ENCODE measurements around the gene LUZP2. TPM values are rescaled to one million over a fixed set of nuclear protein-coding genes. Genes with fewer than 3 reads are reported as not detected.
"Not testable (repeated sequence)": the region's sequence is repeated elsewhere in the genome, so short reads cannot be mapped to it uniquely, and the experiment has no call there.

LUZP2 gene
- total RNA-seq, 2 donors from 2014 or later = 0.28 to 1.0 TPM

- intact Hi-C loops (cut with DNase I) = no loop called here
- no peak for DNase-seq (ENCODE audit: low spot score)
These were observed 373.2 kb downstream of the LUZP2 start for GRCh38 chr11:24870048-24870447.

GRCh38 chr11:24872186-24872585 lies 375.3 kb downstream of the LUZP2 start:
- DNase-seq (ENCODE audit: low spot score) = no peak
- intact Hi-C loops (cut with DNase I) = no loop called here

DNA sequence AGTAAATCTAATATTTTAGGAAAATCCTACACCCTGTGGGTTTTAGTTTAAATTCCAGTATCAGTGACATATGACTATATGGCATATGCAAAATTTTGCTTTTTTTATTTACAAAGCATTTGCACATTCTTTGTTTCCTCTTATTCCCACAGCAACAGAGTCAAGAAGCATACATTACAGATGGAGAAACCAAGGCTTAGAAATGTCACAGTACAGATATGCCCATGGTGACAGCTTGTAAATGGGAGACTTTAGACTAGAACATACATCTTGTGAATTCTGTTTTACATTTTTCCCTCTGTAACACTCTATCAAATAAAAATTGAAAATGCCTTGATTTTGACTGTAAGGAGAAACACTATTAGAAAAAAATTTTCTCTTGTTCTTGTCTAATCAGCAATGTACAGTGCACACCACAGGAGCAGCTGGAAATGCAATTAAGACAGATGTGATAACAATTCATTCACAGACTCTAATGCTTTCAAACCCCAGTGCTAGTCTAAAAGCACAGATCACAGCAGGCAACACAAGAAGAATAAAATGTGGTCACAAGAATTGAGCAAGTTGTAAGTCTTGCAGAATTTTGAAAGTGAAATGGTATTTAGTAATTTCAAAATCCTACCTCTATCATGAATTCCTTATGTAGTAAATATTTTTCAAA lies 375.9 kb downstream of the LUZP2 start:
- no peak for DNase-seq (ENCODE audit: low spot score)
- intact Hi-C loops (cut with DNase I) = no loop called here

DNA sequence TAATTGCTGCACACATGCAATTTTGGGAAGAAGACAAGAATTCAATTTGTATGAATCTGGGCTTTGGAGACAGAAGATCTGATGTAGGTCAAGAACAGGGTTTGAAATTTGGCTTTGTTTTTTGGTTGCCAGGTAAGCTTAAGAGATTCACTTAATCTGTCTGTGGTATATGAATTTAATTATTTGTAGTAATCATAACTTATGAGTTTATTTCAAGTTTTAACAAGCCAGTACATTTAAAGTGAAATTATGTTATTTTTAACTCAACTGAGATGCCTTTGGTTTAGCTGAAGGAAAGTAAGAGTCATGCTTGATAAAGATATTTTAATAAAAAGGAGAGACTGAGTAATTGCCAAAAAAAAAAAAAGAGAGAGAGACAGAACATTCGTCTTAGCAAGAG lies 384.1 kb downstream of the LUZP2 start:
- intact Hi-C loops (cut with DNase I) = no loop called here
- no peak for DNase-seq (ENCODE audit: low spot score)

- DNase-seq (ENCODE audit: low spot score) = no peak
- intact Hi-C loops (cut with DNase I) = no loop called here
These were observed 388.8 kb downstream of the LUZP2 start for GRCh38 chr11:24885580-24886173.

GRCh38 chr11:24886880-24887619 lies 390.2 kb downstream of the LUZP2 start:
- intact Hi-C loops (cut with DNase I) = no loop called here
- no peak for DNase-seq (ENCODE audit: low spot score)

DNA sequence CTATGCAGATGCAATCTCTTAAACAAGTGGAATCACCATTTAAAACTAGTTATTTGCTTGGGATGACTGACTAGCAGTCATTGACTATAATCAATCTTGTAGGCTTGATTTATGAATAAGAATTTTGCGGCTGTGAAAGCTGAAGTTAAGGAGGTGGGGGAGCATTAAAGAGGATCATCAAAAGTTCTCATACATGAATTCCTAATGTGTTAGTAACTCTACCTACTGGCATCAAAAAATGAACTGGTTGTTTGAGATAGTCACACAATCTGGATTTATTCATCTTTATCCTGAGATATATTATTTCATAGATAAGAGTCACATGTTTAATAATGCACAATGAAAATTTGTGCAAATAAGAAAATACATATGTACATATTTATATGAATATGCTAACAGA lies 393.6 kb downstream of the LUZP2 start:
- DNase-seq (ENCODE audit: low spot score) = no peak
- intact Hi-C loops (cut with DNase I) = no loop called here

DNA sequence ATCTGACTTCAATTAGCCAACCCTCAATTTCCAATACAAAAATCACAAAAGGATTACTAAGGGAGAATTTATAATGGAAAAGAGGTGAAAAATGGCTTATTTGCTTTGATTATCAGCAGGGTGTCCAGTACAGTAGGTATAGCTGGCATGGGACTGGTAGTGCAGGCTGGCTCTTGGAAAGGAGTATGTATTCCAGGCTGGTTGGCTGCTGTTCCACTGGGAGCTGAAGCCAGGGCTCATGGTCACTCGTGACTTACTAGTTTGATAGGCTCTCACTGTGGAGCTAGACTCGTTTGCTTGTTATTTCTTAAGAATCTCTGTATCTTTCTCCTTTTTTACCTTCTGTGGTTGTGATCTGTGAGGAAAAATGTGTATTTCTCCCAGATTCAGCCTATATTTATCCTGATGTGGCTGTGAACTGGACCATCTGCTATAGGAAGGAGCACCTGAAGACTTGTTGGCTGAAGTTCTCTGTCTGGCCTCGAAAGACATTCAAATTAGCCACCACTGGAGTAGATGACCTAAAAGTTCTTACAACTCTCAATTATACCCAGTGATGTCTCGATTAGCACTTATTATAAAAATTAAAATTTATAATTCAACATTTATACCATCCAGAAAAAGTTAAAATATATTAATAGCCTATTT lies 395.1 kb downstream of the LUZP2 start:
- DNase-seq (ENCODE audit: low spot score); intact Hi-C loops (cut with DNase I): not testable (repeated sequence)

DNA sequence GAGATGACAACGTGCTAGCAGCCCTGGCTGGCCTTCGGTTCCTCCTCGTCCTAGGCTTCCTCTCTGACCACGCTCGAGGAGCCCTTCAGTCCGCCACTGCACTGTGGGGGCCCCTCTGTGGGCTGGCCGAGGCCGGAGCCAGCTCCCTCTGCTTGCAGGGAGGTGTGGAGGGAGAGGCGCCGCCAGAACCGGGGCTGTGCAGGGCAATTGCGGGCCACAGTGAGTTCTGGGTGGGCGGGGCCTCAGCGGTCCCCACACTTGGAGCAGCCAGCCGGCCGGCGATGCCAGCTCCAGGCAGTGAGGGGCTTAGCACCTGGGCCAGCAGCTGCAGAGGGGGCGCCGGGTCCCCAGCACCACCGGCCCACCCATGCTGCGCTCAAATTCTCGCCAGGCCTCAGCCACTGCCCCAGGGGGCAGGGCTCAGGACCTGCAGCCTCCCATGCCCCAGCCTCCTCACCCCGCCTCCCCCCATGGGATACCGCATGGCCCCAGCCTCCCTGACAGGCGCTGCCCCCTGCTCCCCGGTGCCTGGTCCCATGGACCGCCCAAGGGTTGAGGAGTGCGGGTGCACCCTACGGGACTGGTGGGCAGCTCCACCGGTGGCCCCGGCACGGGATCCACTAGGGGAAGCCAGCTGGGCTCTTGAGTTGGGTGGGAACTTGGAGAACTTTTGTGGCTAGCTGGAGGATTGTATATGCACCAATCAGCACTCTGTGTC lies 399.4 kb downstream of the LUZP2 start:
- no peak for DNase-seq (ENCODE audit: low spot score)
- intact Hi-C loops (cut with DNase I) = no loop called here

GRCh38 chr11:24900514-24900913 lies 403.7 kb downstream of the LUZP2 start:
- intact Hi-C loops (cut with DNase I) = no loop called here
- DNase-seq (ENCODE audit: low spot score) = no peak

GRCh38 chr11:24900960-24901549 lies 404.2 kb downstream of the LUZP2 start:
- DNase-seq (ENCODE audit: low spot score) = no peak
- intact Hi-C loops (cut with DNase I) = no loop called here

DNA sequence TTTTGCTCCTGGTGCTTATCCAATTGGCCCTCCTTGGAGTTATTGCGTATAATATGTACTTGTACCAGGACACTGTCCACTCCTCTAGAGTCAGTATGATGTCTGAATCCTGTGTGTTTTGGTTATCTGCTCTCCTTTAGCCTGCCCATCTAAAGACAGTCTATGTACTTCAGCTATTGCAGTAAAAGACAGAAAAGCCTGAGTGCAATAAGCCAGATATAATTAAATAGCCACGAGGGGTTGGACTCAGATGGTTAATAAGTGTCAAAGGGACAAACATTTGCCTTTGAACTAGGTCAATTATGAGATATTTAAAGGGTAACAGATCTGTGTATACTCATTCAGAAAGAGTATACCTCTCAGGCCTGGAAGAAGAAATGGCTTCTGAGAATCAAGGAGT lies 406.7 kb downstream of the LUZP2 start:
- no peak for DNase-seq (ENCODE audit: low spot score)

DNA sequence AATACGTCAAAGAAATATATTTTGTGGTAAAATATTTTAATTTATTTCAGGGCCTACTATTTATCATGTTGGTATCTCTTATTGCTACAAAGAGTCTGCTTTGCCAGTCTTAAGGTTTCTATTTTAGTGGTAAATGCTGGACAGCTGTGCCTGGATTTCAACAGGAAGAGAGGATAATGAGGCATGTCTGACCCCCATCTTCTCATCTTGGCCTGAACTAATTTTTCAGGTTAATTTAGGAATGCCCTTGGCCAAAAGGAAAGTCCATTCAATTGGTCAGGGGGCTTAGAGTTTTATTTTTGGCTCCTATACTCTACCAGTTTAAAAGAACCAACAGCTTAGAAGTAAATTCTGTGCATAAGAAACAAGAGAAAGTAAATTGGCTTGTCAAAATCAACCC lies 428.2 kb downstream of the LUZP2 start:
- intact Hi-C loops (cut with DNase I) = no loop called here
- no peak for DNase-seq (ENCODE audit: low spot score)

More for the DNA sequence above, 406.7 kb downstream of the LUZP2 start:
- intact Hi-C loops (cut with DNase I) = no loop called here

GRCh38 chr11:24932110-24933000 lies 435.5 kb downstream of the LUZP2 start:
- intact Hi-C loops (cut with DNase I) = no loop called here
- no peak for DNase-seq (ENCODE audit: low spot score)

- intact Hi-C loops (cut with DNase I) = no loop called here
- no peak for DNase-seq (ENCODE audit: low spot score)
These were observed 438.0 kb downstream of the LUZP2 start for GRCh38 chr11:24934733-24935439.

GRCh38 chr11:24944891-24945290 lies 448.0 kb downstream of the LUZP2 start:
- DNase-seq (ENCODE audit: low spot score) = no peak
- intact Hi-C loops (cut with DNase I) = no loop called here

GRCh38 chr11:24949406-24949805 lies 452.6 kb downstream of the LUZP2 start:
- DNase-seq (ENCODE audit: low spot score) = no peak
- intact Hi-C loops (cut with DNase I) = no loop called here

DNA sequence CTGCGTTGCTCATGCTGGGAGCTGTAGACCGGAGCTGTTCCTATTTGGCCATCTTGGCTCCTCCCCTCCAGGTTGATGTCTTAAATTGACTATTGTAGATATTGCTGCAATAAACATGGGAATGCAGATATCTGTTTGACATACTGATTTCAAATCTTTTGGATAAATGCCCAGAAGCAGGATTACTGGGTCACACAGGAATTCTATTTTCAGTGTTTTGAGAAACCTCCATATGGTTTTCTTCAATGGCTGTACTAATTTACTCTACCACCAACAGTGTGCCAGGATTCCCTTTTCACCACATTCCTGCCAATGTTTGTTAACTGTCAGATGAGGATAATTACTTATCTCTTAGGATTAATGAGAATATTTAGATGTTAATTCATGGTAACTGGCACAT lies 467.0 kb downstream of the LUZP2 start:
- no peak for DNase-seq (ENCODE audit: low spot score)
- intact Hi-C loops (cut with DNase I) = no loop called here
